GM11168 (cell line): ENCODE measurements around the gene C6orf47.

Experiments used
- in situ Hi-C: fragments of 300-500 bp; cut with MboI; formaldehyde crosslinking; loops from one replicate; pipeline ENCODE4 v1.12.0; 2022; ENCODE audit warnings: low sequenced_read_pairs; ENCODE audit not compliant: unreplicated experiment

The C6orf47 gene

GRCh38 chr6:31640612-31641011 lies 20.0 kb downstream of the C6orf47 start:
- in situ Hi-C loops: no loop called here

GRCh38 chr6:31639449-31639861 lies 21.1 kb downstream of the C6orf47 start:
- in situ Hi-C loops: no loop called here

- in situ Hi-C loops: no loop called here
Observed at GRCh38 chr6:31639043-31639442, 21.5 kb downstream of the C6orf47 start.

- in situ Hi-C loops: no loop called here
Observed at GRCh38 chr6:31636698-31637596, 23.6 kb downstream of the C6orf47 start.

GRCh38 chr6:31634969-31635575 lies 25.5 kb downstream of the C6orf47 start:
- in situ Hi-C loops: no loop called here

- in situ Hi-C loops: no loop called here
Observed at GRCh38 chr6:31634131-31634530, 26.4 kb downstream of the C6orf47 start.

- in situ Hi-C loops: no loop called here
Observed at GRCh38 chr6:31633447-31633846, 27.1 kb downstream of the C6orf47 start.

GRCh38 chr6:31632279-31632946 lies 28.2 kb downstream of the C6orf47 start:
- in situ Hi-C loops: no loop called here

- in situ Hi-C loops: no loop called here
Observed at GRCh38 chr6:31631681-31632278, 28.8 kb downstream of the C6orf47 start.

GRCh38 chr6:31631209-31631608 lies 29.4 kb downstream of the C6orf47 start:
- in situ Hi-C loops: no loop called here

- in situ Hi-C loops: no loop called here
Observed at GRCh38 chr6:31630177-31630934, 30.2 kb downstream of the C6orf47 start.

GRCh38 chr6:31629014-31629413 lies 31.6 kb downstream of the C6orf47 start:
- in situ Hi-C loops: no loop called here

- in situ Hi-C loops: no loop called here
Observed at GRCh38 chr6:31627690-31628287, 32.8 kb downstream of the C6orf47 start.

GRCh38 chr6:31626952-31627351 lies 33.6 kb downstream of the C6orf47 start:
- in situ Hi-C loops: no loop called here

GRCh38 chr6:31624070-31624469 lies 36.5 kb downstream of the C6orf47 start:
- in situ Hi-C loops: no loop called here

GRCh38 chr6:31622684-31623091 lies 37.9 kb downstream of the C6orf47 start:
- in situ Hi-C loops: no loop called here

- in situ Hi-C loops: no loop called here
Observed at GRCh38 chr6:31621991-31622390, 38.6 kb downstream of the C6orf47 start.

GRCh38 chr6:31621320-31621939 lies 39.1 kb downstream of the C6orf47 start:
- in situ Hi-C loops: no loop called here
